HepG2 (cell line): Measurements from ENCODE around the gene BIK.

Experiments
- CTCF ChIP-seq: sonication (generic); formaldehyde crosslinking; IDR thresholded peaks from 2 replicates; pipeline ENCODE4 v1.5.0; 2020; ENCODE audit warnings: mild to moderate bottlenecking, missing genetic modification reagents, moderate library complexity
- GABPA ChIP-seq, 2 experiments: IDR thresholded peaks; 2 replicates each; pipeline ENCODE4 v1.6.1; 2011 to 2016; ENCODE audit warnings: low read depth in 2 of 2, low read length in 1 of 2, missing biosample characterization in 1 of 2, missing genetic modification characterization in 1 of 2
- GATAD2A ChIP-seq: IDR thresholded peaks from 2 replicates; pipeline ENCODE4 v1.6.1; 2016
- HINFP ChIP-seq: sonication (generic); formaldehyde crosslinking; IDR thresholded peaks from 2 replicates; pipeline ENCODE4 v1.4.0; 2020; ENCODE audit warnings: low read depth, mild to moderate bottlenecking, missing genetic modification reagents
- POLR2AphosphoS5 ChIP-seq: IDR thresholded peaks from 2 replicates; pipeline ENCODE4 v1.6.1; 2012; ENCODE audit warnings: low read depth, low read length
- SP1 ChIP-seq, 2 experiments: fragments of 450-650 bp in 1 of 2; sonication (generic) in 1 of 2; formaldehyde crosslinking in 1 of 2; IDR thresholded peaks; 2 replicates each; pipeline versions ENCODE4 v1.4.0 to v1.6.1; 2016 to 2020; ENCODE audit warnings: missing genetic modification reagents in 1 of 2
- SP2 ChIP-seq: sonication (generic); formaldehyde crosslinking; IDR thresholded peaks from 2 replicates; pipeline ENCODE4 v1.5.1; 2020; ENCODE audit warnings: mild to moderate bottlenecking, missing genetic modification reagents
- TAF1 ChIP-seq: sonication (generic); formaldehyde crosslinking; IDR thresholded peaks from 2 replicates; pipeline ENCODE4 v1.4.0; 2020; ENCODE audit warnings: missing genetic modification reagents
- ZNF713 ChIP-seq: sonication (generic); formaldehyde crosslinking; IDR thresholded peaks from 2 replicates; pipeline ENCODE4 v1.4.0; 2020; ENCODE audit warnings: mild to moderate bottlenecking, missing genetic modification reagents
- ZNF740 ChIP-seq: sonication (generic); formaldehyde crosslinking; IDR thresholded peaks from 2 replicates; pipeline ENCODE4 v1.4.0; 2020; ENCODE audit warnings: missing genetic modification reagents
- TF ChIP-seq, protein P1 (sequence below): IDR thresholded peaks from 2 replicates; pipeline ENCODE4 v1.6.1; 2012; ENCODE audit warnings: inconsistent platforms
- TF ChIP-seq, protein P2 (sequence below): sonication (generic); formaldehyde crosslinking; IDR thresholded peaks from 2 replicates; pipeline ENCODE4 v1.4.0; 2020; ENCODE audit warnings: missing genetic modification reagents

DNA sequence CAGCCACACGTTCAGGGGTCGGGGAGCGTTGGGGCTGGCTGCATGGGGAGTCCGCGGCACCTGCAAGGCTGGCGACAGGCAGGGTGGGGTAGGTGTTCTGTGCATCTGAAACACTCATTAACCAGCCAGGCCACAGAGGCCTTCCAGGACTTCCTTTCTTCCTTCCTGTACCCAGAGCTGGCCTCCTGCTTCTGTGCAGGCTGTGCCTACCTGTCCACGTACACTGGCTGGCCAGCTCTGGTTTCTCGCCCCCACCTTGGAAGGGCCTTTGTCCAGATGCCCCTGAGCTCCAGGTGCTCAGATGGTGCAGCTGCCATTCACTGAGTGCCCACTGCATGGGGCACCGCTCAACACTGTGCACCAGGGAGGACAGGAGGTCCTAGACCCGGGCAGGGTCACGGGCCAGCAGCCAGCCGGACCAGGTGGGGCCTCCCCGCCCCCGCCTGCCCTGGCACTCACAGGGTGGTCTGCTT is 60.5 kb downstream of the BIK start:
- no peak for TF ChIP-seq POLR2AphosphoS5
- TF ChIP-seq SP2, result no peak
- no peak for TF ChIP-seq SP1 (IDR thresholded peaks at IDR 0.05)
- TF ChIP-seq SP1 (CRISPR knock-in tag; IDR thresholded peaks at IDR 0.05), result no peak
- TF ChIP-seq, protein P1, sequence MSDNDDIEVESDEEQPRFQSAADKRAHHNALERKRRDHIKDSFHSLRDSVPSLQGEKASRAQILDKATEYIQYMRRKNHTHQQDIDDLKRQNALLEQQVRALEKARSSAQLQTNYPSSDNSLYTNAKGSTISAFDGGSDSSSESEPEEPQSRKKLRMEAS, result no peak
- no peak for TF ChIP-seq TAF1 (CRISPR knock-in tag)
- no peak for TF ChIP-seq ZNF713 (CRISPR knock-in tag)
- TF ChIP-seq GABPA (IDR thresholded peaks at IDR 0.05; ENCODE audit: low read depth, low read length), result no peak
- TF ChIP-seq GABPA (CRISPR knock-in tag; IDR thresholded peaks at IDR 0.05; ENCODE audit: low read depth), result no peak
- no peak for TF ChIP-seq ZNF740 (CRISPR knock-in tag)
- TF ChIP-seq, protein P2, sequence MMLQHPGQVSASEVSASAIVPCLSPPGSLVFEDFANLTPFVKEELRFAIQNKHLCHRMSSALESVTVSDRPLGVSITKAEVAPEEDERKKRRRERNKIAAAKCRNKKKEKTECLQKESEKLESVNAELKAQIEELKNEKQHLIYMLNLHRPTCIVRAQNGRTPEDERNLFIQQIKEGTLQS (CRISPR knock-in tag), result no peak
- no peak for TF ChIP-seq GATAD2A (CRISPR knock-in tag)
- TF ChIP-seq HINFP (CRISPR knock-in tag), result no peak
- no peak for TF ChIP-seq CTCF (CRISPR knock-in tag)
